GM19025 (cell line): ENCODE measurements around the gene FSTL4.

Experiments
- ATAC-seq: cut with Tn5 transposase; IDR thresholded peaks from one replicate; pipeline ENCODE4 v1.9.1; 2021; ENCODE audit warnings: mild to moderate bottlenecking, low read depth, moderate library complexity; ENCODE audit not compliant: unreplicated experiment

FSTL4 gene

DNA sequence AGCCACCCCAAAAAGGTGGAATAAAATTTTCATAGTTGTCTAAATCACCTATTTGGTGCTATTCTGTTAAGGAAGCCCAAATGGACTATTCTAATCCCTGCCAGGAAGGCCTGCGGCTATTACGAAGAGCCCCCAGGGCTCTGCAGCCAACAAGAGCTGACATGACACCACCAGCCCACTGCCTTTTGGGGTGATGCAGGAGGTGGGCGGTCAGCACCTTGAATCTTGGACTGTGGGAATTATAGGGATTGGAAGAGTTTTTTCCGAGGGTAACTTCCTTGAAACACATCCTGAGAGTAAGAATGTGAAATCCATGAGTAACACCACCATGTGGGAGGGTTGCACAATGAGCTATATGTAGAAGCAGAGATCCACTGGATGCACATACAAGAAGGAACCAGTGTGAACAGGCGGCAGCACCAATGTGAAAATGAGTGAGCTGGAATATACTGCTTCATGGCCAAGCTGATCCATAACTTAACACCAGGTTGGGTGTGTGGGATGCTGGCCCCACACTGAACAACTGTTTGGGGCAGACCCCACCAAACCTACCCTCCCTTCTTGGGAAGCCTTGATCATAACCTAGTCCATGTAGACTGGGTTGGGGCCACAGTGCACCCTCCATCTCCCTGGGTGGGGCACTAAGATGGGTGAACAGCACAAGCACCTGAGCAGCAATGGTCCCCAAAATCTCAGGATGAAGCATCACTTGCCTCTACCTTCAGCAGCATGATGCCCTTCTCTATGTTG lies 239.0 kb downstream of the FSTL4 start:
- no peak for ATAC-seq

DNA sequence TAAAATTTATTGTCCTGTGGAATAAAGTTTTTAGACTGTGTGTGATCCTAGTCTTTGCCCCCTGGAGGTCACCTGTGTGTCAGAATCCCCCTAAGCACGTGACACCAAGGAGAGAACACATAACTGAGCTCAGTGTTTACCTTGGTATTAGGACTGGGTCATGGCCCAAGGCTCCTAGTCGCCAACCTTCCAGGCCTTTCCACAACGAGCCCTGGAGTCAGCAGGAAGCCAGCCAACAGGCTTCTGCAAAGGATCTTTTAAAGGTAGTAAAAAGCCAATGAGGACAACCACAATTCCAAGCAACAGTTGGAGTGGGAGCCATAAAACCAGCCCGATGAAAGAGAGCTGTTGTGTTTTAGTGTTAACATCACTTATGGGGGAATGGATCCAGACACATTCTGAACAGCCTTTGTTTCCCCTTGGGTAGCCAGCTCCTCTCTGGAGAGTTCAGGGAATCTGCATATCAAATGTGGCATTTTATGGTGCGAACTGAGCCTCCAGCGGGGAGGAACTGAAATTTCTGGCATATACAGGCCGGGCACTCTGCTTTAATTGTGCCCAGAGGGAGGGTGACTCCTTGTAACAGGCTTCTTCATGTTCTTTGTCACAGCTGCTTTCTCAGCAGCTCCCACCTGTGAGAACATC lies 239.9 kb downstream of the FSTL4 start:
- ATAC-seq: no peak

DNA sequence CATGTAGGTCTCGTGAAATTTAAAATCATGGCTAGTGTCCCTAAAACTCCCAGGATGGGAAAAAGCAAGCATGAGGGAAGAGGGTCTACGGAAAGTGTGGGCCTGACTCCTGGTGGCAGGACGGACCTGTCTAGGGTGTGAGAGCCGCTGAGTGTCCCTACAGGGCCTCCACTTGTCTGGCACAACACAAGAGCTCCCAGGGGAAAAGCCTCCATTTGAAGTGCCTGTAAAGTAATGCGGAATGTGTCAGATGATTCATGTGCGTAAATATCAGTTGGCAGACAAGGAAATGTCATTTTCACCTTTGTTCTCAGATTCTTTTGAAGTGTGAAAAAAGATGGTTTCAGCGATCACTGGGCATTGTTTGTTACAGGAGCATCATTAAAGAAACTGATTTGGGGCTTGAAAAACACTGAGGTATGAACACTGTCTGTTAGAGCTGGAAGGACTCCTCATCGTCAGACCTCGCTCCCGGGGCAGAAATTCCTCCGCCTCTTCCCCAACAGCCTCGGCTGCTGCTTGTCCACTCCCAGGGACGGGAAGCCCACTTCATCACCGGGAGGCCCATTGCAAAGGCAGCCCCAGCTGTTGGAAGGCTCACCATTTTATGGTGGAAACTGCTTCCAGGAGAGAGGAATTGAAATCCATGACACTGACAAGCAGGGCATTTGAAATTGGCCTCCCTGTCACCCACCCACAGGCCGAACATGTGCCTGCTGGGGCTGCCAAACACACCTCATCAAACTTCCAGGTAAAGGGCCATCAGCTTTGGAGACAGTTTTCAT lies 240.8 kb downstream of the FSTL4 start:
- no peak for ATAC-seq

DNA sequence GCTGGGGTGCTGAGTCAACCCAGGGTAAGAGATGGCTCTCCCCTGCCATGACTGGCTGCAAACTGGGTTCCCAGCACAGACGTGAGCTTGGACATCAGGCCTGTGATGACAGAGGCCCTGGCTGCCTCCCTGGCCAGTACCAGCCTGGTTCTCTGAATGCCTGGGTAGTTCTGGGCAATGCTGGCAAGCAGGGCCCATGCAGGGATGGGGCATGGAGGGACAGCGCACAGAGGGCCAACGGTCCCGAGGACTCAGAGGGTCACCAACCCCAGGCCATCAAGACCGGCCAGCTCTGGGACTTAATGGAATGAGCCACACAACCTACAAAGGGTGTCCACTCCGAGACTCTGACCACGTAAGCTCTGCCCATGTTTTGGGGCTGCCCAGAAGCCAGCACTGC lies 241.4 kb downstream of the FSTL4 start:
- ATAC-seq: no peak

DNA sequence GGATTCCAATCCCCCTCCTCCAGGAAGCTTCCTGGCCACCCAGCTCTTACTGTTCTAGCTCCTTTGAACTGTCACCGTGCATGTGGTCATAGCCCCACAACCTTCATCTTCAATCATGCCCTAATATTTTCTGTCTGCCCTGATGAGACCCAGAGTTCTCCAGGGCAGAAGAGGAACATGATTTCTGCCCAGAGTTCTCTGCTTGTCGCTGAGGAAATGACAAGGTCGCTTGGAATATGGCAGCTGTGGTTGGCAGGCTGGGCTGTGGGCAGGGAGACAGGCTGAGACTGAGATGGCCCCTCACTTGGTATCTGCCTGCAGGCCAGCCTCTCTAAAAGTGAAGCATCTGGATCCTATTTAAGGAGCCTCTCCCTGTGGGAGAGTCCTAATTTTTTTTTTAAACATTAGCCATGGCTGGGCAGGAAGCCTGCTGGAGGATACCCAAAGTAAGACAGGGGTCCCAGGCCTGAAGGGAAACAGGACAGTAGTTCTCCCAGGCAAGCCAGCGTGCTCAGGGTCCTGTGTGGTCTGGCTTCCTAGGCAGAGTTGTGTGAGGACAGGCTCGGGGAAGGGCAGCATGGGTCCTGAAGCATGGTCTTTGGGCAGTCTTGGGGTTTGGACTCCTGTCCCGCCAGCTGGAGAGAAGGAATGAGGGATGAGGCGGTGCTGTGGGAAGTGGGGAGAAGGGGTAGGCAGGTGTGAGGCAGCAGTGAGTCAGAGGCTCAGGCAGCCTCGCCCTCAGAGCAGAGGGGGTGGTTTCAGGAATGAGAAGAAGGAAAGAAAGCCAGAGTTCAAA lies 242.1 kb downstream of the FSTL4 start:
- no peak for ATAC-seq

DNA sequence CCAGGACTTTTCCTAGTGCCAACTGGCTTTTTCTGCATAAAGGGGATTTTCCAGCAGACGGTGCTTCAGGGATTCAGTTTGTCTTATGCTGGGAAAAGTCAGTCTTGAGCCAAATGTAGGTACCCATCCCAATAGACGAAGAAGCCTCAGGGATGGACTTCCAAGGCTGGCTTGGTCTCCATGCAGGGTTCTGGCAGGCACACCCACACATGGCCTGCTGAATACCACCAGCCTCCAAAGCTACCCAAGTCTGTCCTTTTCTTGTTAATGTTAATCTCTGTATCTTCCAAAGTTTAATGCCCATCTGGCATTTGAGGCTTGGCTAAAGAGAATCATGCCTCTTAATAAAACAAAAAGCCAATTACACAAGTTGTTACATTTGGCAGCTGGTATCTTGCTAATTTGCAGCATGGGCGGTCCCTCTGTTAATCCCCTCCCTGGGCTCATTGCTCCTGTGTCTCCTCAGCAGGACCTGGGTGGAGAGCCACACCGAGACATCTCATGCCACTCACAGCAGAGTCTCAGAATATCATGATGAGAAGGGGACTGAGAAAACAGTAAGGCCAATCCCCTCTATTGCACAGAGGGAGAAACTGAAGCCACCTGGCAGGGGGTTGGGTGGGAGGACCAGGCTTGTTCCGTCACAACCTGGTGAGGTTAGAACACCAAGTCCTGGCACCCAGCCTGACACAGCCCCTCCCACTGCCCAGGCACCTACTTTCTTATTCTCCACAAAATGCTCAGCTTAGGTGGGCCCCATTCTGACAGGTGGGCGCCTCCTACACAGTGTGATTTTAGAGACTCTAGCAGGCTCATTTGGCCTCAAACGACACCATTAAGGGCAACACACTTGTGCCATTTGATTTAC lies 243.2 kb downstream of the FSTL4 start:
- ATAC-seq: no peak

DNA sequence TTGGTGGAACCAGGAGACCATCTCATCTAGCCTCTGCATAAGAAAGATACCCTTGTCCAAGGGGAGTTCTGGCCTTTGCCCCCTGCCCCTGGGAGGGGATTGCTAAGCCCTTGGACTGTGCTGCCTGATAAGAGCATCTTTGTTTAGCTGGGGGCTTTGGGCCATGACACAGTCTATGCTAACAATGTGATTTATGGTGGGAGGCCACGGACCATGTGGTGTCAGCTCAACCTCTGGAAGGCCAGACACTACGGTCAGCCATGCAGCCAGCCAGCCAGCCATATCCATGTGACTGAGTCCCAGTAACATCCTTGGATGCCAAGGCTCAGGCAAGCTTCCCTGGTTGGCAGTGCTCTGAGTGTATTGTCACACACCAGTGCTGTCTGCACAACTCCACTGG lies 244.4 kb downstream of the FSTL4 start:
- no peak for ATAC-seq

DNA sequence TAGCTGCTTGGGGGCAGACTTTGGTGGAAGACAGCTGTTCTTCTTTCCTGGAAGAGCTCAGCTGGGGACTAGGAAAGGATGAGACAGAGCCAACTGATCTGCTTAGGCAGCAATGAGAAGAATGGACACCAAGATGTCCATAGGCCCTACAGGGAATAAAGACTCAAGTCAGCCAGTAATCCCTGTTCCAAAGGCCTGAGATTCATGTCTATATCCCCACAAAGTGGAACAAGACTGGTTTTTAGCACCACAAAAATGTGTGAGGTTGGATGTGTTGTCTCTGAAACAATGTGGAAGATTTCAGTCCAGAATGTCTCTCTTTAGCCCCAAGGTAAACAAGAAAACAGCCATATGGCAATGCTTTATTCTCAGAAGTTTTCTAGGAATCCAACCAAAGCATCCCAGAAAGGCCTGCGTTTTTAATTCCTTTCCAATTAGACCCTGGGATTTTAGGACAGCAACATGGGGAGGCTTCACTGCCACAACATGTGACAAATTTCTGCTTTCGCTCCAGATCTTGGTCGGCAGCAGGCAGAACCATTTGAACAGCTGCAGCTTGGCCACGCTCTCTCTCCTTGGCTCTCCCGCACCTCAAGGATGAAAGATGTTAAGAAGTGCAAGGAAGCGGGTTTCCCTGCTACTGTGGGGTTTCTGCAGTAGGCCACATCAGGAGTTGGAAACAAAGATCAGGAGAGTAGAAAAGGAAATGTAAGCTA lies 245.1 kb downstream of the FSTL4 start:
- ATAC-seq: no peak

DNA sequence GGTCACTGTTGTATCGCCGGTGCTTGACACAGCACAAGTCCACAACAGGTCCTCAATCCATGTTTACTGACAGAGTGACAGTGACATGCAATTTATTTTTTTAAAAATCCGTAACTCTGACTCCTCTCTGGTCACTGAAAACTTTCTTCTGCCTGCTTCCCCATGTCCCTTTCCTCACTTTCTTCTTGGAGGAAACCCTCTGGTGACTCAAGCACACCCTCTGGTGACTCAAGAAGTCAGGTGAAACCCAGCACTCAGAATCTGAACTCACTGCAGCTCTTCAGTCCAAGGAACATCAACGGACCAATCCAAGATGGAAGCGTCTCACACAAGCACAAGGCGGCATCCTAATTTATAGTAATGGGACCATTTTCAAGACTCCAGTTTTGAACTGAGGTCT lies 245.9 kb downstream of the FSTL4 start:
- no peak for ATAC-seq

DNA sequence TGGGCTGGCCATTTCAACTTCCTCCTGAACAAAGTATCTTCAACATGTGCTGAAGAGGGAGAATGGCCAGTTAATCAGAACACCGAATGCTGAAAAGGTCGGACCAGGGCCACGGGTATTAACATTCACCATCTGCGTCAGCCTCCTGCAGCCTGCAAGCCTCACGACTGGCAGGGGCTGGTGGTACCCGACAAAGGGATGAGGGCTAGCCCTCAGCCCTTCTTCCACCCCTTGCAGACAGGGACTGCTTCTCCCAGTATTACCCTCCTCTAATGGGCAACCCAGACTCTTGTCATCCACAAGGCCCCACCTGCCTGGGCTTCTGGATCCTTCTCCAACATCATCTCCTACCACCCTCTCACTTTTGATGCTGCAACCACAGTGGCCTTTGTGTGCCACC lies 246.6 kb downstream of the FSTL4 start:
- ATAC-seq: no peak

DNA sequence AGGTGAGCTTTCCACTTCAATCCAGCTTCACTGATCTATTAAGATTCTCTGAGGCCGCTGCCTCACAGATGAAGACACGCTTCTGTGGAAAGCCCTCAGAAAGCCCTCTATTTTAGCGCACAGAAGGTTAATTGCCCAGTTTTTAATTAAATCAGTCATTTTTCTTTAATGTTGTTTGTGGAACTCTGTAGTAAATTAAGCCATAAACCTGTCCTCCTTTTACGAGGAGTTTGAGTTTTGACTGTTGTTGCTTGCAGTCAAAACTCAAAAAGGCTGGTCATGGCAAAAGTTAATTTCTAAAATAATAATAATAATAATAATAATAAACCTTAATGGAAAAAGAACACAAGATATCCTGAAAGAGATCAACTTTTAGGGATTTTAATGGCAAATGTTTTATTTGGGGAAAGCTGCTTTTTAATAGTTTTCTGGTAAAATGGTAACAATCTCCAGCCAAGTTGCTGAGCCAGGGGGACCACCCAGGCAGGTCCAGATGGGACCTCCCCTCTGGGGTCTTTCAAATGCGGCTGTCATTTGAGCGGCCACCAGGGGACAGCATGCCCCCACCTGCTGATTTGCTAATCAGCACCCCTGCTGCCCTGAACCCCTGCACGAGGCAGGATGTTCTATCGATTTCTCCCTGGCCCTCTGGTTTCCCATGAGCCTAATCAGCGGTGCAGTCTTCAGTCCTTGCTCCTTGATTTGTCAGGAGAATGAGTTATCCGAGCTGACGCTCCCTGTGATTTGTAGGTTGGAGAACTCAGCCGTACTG lies 247.2 kb downstream of the FSTL4 start:
- no peak for ATAC-seq

DNA sequence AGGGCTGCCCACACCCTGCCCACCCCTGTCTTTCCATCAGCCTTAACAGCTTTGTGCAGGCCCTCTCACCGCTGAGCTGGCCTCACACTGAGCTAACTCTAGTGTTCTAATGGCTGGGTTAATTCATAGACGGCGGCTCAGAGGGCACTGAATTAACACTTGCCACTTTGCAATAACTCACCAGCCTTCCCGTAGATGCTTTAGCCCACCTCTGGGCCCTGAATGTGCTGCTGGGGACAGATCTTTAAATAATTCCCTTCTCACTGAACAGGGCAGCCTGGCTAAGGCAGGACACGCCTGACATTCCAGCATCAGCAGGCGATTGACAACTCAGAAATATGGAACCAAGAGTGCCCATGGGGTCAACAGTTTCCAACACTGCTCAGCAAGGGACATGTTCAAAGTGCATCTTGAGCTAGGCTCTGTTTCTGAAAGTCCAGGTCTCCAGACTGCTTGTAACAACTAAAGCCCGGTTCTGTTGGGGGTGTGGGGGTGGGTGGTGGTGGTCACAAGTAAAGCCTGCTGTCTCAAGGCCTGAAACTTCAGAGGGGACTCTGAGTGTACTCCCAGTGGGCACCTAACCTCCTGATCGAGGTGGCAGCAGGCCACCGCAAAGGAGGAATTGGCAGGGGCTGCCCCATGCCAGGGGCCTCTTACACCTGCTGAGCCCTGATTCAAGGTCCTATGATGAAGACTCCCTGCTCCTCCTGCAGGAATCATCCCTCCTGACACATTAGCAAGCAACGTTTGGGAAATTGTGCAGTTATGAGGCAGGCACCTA lies 248.3 kb downstream of the FSTL4 start:
- ATAC-seq: no peak

DNA sequence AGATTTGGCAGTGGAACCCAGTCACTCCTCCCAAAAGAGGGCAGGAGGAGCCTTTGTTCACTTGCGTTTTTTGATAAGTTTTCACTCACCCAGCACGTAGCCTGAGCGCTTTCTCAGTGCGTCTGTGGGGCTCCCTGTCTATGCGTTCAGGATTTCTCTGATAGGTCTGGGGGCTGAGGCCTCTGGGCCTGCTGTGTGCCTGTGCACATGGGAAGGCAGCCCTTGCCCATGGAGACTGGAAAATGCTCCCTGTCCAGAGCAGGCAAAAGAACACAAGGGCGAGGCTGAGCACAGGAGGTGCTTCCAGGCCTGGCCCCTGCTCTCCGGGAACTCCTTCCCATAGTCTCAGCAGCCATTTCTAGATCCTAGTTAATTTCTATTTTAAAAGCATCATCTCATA lies 249.9 kb downstream of the FSTL4 start:
- no peak for ATAC-seq

DNA sequence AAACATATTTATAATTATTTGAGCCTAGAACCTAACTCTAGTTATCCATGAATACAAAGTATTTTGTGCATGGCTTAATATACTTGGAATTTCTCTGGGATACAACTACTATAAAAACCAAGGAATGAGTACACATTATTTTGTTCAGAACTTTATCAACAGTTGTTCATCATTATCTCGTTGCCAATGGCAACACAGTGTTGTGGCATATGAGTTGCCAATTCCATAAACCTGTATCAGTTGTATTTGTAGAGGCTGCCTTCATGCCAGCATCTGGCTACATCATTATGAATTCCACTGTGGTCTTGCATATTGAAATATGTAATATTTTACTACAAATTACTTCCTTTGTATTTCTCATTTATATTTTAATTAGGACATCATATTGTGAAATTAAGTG lies 250.4 kb downstream of the FSTL4 start:
- no peak for ATAC-seq

DNA sequence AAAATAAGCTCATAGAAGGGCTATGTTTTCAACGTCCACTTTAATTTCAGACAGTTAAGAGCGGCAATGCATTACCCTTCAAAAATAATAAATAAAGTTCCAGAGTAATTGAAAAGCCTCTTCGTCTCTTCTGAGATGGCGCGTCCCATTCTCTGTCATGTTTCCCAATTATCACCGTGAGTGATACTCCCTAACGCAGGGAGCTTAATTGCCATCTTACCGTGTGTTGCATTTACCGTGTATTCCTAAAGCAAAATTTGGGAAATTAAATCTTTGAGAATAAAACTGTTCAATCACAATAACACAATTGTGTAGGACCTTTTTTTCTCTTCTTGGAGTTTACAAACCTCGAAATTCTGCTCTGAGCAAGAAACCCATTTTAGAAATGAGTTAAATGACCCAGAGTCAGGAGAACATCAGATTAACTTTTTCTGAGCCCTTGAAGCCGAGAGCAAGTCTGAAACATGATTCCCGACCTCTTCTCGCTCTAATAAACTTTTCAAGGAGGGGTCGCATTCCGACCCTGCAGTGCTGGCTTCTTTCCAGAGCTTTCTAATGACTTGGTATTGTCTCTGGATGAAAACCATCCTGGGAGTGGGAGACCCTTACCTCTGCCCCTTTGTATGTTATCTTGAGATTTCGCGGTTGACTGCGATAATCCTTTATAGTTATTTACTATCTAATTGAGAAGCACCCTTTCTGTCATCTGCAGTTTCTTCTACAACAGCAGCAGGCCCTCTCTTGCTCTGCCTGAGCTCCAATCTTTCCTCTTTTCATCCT lies 251.5 kb downstream of the FSTL4 start:
- ATAC-seq: no peak

DNA sequence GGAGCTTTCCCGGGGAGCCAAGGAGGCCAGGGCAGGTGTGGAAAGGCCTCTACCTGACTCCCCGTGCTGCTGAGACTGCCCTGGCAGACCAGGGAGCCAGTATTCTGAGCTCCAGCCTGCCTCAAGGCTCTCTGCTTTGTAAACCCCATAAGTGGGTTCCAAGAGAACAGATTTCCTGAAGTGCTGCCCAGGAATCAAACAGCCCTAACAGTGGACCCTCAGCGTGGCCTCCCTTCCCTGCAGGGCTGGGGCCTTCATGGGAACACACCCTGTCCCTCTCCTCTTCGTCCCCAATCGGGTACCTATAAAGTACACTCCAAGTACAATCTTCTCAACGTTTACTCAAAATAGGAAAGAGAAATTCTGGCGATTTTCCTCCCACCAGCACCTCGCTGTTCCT lies 252.5 kb downstream of the FSTL4 start:
- ATAC-seq: no peak

DNA sequence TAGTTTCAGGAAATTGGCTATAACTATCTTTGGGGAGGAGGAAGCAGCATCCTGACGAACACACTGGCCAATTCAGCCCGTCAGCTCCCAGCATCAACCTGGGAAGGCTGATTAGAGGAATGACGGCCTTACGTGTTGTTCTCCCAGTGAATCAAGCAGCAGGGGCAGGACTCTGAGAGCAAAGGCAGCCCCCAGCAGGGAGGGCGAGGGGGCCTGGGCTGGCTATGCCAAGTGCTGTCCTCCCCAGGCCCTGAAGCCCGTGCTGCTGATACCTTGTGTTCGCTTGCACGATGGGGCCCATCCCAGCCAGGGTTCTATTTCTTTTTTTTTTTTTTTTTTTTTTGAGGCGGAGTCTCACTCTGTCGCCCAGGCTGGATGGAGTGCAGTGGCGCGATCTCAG lies 254.1 kb downstream of the FSTL4 start:
- no peak for ATAC-seq
